Hematopoietic multipotent progenitor cell treated with erythropoietin and hydrocortisone succinate and interleukin-3 and kit ligand, for 15 days (in vitro differentiated cells): ENCODE results near the gene RNF5.
A peak's percentile ranks its signal among the peaks of the same experiment; 100 is the strongest.
"Not testable (repeated sequence)": the region's sequence is repeated elsewhere in the genome, so short reads cannot be mapped to it uniquely, and the experiment has no call there.

Source experiments
- DNase-seq: peaks from one replicate; pipeline ENCODE4 v3.0.0-alpha.2; 2015; ENCODE audit warnings: low spot score

Gene RNF5

GRCh38 chr6:32177788-32178546 is at the start of gene RNF5:
Gene RNF5 (plus strand): TSS chr6:32178405. CDS start chr6:32178512, 107 bp downstream.
- DNase-seq: peak; percentile 100

- DNase-seq: no peak
Measured at GRCh38 chr6:32128751-32129296, 49.4 kb upstream of the RNF5 start.

GRCh38 chr6:32129297-32130088 is 48.7 kb upstream of the RNF5 start:
- DNase-seq: peak; percentile 29

- peak; percentile 75 for DNase-seq
Measured at GRCh38 chr6:32131439-32131948, 46.7 kb upstream of the RNF5 start.

- DNase-seq: no peak
Measured at GRCh38 chr6:32132110-32132509, 46.1 kb upstream of the RNF5 start.

GRCh38 chr6:32133786-32134185 is 44.4 kb upstream of the RNF5 start:
- DNase-seq: no peak

- DNase-seq: no peak
Measured at GRCh38 chr6:32137454-32137853, 40.8 kb upstream of the RNF5 start.

- no peak for DNase-seq
Measured at GRCh38 chr6:32139590-32139989, 38.6 kb upstream of the RNF5 start.

- DNase-seq: peak; percentile 51
Measured at GRCh38 chr6:32140420-32141046, 37.7 kb upstream of the RNF5 start.

GRCh38 chr6:32144238-32144637 is 34.0 kb upstream of the RNF5 start:
- not testable (repeated sequence) for DNase-seq

- no peak for DNase-seq
Measured at GRCh38 chr6:32146287-32146686, 31.9 kb upstream of the RNF5 start.

GRCh38 chr6:32146687-32147086 is 31.5 kb upstream of the RNF5 start:
- DNase-seq: no peak

- peak; percentile 40 for DNase-seq
Measured at GRCh38 chr6:32147401-32148132, 30.6 kb upstream of the RNF5 start.

GRCh38 chr6:32148289-32149091 is 29.7 kb upstream of the RNF5 start:
- DNase-seq: peak; percentile 79

- no peak for DNase-seq
Measured at GRCh38 chr6:32149092-32149755, 29.0 kb upstream of the RNF5 start.

GRCh38 chr6:32149932-32150870 is 28.0 kb upstream of the RNF5 start:
- no peak for DNase-seq

GRCh38 chr6:32151181-32151862 is 26.9 kb upstream of the RNF5 start:
- no peak for DNase-seq
